A549 (cell line): Measurements from ENCODE around the gene SLC39A10.
"Not testable (repeated sequence)": the region's sequence is repeated elsewhere in the genome, so short reads cannot be mapped to it uniquely, and the experiment has no call there.

Experiments
- BHLHE40 ChIP-seq: IDR thresholded peaks from 2 replicates; pipeline ENCODE4 v1.6.1; 2012; ENCODE audit warnings: low read depth, low read length, inconsistent platforms
- CHD2 ChIP-seq: fragments of 150-350 bp; IDR thresholded peaks from 2 replicates; pipeline ENCODE4 v1.6.1; 2014; ENCODE audit warnings: low read length; ENCODE audit not compliant: partially characterized antibody
- CTCF ChIP-seq: fragments of >200 bp; sonication (Bioruptor Twin); formaldehyde crosslinking; IDR thresholded peaks from 3 replicates; pipeline ENCODE4 v1.5.1; 2016
- HDAC2 ChIP-seq: fragments of 200-600 bp; sonication (generic); IDR thresholded peaks from 2 replicates; pipeline ENCODE4 v1.6.1; 2016
- JUN ChIP-seq, 2 experiments: fragments of >200 bp; sonication (Bioruptor Twin); formaldehyde crosslinking; IDR thresholded peaks; 2 replicates in 1 of 2; 3 replicates in 1 of 2; pipeline ENCODE4 v1.6.1; 2016 to 2017
- ZSCAN20 ChIP-seq: fragments of 250-450 bp; sonication (Bioruptor Pico); IDR thresholded peaks from 2 replicates; pipeline ENCODE4 v1.8.0; 2022; ENCODE audit warnings: mild to moderate bottlenecking, moderate library complexity

GRCh38 chr2:195648370-195648769, 8.7 kb upstream of the SLC39A10 start:
- TF ChIP-seq CTCF; CHD2; HDAC2; JUN (IDR thresholded peaks at IDR 0.05); BHLHE40; ZSCAN20 (CRISPR knock-in tag): not testable (repeated sequence)
